NOMO-1 treated with dmso at 0.1 percent for 144 hours (cell line): ENCODE results near the gene PTN.

Source experiments
- DNase-seq: peaks from one replicate; lab custom pipeline; 2025; ENCODE audit not compliant: unreplicated experiment; lab: John Stamatoyannopoulos, UW

Gene PTN

DNA sequence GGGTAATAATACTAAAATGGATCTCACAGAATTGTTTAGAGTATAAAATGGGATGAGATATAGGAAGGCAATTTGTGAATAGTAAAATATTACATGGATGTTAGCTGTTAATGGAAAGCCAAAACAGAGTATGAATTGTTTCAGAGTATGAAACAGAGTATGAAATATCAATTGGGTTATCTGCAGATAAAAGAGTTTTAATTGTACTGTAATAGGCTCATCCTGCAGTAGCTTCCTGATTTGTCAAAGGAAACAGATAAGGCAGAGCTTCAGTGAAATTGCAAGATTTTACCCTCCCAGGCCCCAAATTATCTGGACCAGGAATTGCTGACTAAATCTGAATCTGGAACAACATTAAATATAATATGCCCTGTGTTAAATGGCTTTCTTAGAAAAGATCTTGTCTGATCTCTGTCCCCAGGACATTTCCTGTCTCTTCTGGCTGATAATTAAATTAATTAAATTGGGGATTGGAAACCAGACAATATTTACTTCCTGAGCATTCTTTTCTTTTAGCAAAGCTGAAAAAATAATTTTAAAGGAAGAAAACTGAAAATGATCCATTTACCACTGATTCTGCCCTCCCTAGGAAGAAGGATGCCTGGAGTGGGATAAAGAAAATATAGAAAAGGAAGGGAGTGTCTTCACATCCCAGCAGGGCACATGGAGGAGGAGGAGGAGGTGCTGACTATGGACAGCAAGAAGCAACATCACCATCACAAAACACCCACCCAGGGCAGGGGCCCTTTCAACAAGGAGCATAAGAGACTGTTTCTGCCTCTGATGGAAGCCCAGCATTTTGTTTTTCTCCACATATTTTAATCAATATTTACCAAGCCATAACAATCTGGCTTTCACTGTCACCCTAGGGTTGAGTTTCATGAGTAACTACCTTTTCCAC lies 18.5 kb downstream of the PTN start:
- DNase-seq: no peak

DNA sequence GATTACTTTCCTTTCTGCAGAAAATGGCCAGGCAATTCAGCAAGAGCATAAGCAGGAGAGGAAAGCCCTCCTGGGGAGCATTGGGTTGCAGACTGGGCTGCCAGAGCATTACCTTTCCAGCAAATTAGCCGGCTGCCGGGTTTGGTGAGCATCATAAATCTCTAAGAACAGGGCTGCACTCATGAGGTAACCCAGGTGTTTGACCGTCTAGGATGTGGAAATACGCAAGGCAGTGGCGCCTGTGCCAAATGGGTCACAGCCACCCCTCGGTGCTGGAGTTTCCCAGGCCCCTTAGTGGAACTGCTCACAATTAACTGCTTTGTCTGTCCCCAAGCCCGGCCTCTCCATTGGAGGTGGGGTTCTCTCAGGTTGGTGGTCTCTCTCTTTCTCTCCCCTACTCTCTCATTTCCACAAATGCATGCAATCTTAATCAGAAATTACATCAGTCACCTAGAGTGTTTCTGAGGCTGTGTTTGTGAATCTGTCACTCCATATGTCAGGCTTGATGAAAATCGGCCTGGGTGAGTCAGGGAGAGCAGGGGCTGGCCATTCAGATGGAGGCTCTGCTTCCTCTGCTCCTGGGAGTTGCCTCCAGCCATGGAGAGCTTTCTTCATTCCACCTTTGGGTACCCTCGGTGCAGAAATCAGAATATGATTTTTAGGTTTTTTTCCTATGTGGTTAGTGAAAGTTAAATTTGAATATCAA lies 26.7 kb downstream of the PTN start:
- no peak for DNase-seq

- no peak for DNase-seq
Measured at GRCh38 chr7:137313201-137313600, 30.3 kb downstream of the PTN start.

GRCh38 chr7:137306748-137307147 lies 36.8 kb downstream of the PTN start:
- no peak for DNase-seq

GRCh38 chr7:137305901-137306621 lies 37.5 kb downstream of the PTN start:
- no peak for DNase-seq

DNA sequence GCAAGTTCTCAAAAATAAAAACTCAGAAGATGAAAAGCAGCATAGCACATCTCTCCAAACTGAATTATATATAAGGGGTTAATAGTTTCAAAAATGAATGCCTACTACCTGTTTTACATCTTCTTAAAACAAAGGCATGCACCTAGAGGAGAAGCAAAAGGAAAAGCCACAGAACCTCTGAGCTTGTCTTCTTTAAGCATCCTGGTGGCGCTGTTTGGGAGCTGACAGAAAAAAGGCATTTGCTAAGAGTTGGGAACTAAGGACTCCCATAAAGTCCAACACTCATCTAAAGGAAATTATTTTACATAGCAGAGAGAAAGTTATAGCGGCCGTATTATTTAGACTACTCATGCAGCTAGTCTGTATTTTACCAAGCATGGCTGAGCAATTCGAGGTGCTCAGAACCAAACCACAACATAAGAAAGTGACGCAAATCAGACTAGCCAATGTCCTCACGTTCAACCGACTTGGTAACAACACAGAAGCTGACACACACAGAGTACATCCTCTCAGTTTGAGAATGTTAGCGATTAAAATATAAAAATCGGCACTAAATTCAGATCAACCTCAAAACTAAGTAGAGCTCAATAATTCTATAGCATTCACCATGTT lies 38.8 kb downstream of the PTN start:
- no peak for DNase-seq

GRCh38 chr7:137304165-137304564 lies 39.4 kb downstream of the PTN start:
- DNase-seq: no peak

DNA sequence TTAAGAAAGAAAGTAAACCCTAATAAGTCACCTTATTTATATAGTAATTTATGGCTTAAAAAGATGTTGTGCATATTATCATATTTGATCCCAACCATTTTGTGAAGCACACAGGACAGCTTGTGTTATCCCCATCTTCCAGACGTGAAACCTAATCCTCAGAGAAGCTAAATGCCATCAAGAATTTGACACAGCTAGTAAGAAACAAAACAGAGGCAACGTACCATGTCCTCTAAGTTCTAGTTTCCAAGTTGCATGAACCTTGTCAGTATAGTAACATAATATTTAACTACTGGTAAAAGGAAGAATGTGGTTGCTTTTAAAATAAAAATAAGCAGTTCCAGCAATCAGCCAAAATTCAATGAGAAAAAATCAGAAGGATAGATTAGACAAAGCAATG lies 41.5 kb downstream of the PTN start:
- no peak for DNase-seq

GRCh38 chr7:137298464-137298794 lies 45.1 kb downstream of the PTN start:
- no peak for DNase-seq

- DNase-seq: no peak
Measured at GRCh38 chr7:137297551-137298463, 45.7 kb downstream of the PTN start.

DNA sequence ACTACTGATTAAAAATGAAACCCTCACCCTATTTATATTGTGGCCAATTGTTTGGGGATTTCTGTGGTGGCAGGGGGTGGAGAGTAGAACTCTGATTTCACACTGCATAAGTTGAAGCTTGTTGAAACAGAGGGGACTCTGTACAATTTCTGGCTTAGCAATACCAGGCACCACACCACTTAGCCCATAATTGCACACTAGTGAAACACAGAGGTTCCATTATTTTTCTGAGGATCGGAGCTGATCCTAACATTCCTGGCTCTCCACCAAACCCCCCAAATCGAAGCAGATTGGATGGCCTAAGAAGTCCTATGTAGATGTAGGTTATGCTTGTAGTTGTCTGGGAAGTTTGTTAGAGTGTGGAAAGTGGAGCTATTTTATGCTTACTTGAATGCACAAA lies 47.0 kb downstream of the PTN start:
- no peak for DNase-seq

DNA sequence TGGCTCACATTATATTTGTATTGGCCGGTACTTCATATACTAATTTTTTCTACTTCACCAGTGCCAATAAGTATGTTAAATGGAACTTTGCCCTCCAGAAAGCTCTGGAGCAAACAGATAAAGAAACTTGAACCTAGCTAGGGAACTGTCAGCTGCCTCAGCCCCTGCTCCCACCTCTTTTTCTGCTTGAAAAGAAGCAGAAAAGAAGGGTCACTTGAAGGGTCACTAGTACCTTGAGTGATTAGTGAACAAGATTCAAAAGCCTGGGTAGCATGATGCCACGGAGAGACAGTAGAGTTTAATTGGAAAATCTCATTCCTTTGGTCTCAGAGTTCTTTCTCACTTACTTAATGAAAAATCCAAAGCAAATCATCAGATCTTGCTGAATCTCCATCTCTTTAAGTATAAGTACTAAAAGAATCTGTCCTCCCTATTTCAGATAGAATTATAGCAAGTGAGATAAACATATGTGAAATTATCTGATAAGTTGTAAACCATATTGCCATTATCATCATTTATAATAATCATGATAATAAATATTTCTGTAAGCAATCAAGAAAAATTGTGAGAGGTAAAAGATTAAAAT lies 47.7 kb downstream of the PTN start:
- no peak for DNase-seq

- DNase-seq: no peak
Measured at GRCh38 chr7:137289101-137289500, 54.4 kb downstream of the PTN start.

GRCh38 chr7:137287651-137288258 lies 55.8 kb downstream of the PTN start:
- no peak for DNase-seq

GRCh38 chr7:137283153-137283552 lies 60.4 kb downstream of the PTN start:
- DNase-seq: no peak

DNA sequence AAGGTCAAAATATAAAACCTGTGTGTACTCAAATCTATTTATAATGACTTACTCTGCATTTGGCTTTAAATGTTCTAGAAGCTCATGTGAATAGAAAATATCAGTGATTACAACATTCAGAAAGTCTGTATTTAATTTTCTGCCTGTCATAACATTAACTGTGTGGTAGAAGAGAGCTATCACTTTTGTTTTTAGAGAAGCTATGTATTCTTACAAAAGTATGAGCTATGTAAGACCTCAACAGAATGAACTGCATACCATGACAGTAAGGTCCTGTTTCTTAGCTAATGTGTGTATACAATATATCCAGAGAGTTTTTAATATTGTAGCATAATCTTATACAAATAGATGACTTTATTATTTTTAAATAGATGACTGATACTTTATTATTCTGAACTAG lies 61.5 kb downstream of the PTN start:
- no peak for DNase-seq

GRCh38 chr7:137276189-137276588 lies 67.3 kb downstream of the PTN start:
- no peak for DNase-seq

GRCh38 chr7:137272249-137272648 lies 71.3 kb downstream of the PTN start:
- no peak for DNase-seq

DNA sequence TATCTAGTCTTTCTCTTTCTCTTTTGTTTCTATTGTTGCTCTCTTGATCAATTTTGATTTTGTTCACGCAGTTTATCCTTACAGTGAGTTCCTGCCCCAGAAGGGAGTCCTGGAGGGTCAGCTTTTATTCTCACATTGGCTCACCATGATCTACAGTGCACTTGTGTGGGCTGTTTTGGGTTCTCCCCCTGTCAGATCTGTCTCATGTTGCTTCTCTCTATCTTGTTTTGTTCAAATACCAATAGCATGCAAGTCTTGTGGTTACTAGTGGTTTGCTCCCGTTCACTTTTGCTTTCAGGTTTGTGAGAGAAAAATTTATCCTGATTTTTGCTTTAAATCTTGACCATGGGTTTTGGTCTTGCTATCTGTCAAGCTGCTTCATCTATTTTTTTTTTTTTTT lies 74.3 kb downstream of the PTN start:
- no peak for DNase-seq
